HG03103 (cell line): ENCODE results near the gene AKAP7.
"Not testable (repeated sequence)": the region's sequence is repeated elsewhere in the genome, so short reads cannot be mapped to it uniquely, and the experiment has no call there.

ENCODE experiments used
- ATAC-seq: cut with Tn5 transposase; IDR thresholded peaks from one replicate; pipeline ENCODE4 v1.9.1; 2021; ENCODE audit warnings: low read depth; ENCODE audit not compliant: unreplicated experiment

The AKAP7 gene

GRCh38 chr6:131250122-131250521 is 114.9 kb downstream of the AKAP7 start:
- no peak for ATAC-seq

GRCh38 chr6:131250936-131251335 is 115.7 kb downstream of the AKAP7 start:
- ATAC-seq = no peak

GRCh38 chr6:131251590-131252199 is 116.4 kb downstream of the AKAP7 start:
- ATAC-seq = no peak

- no peak for ATAC-seq
Observed at GRCh38 chr6:131255434-131255833, 120.2 kb downstream of the AKAP7 start.

GRCh38 chr6:131255911-131256310 is 120.6 kb downstream of the AKAP7 start:
- ATAC-seq = no peak

GRCh38 chr6:131257104-131257503 is 121.8 kb downstream of the AKAP7 start:
- ATAC-seq = no peak

- no peak for ATAC-seq
Observed at GRCh38 chr6:131258010-131258652, 122.9 kb downstream of the AKAP7 start.

GRCh38 chr6:131258816-131259476 is 123.7 kb downstream of the AKAP7 start:
- ATAC-seq = no peak

- ATAC-seq = not testable (repeated sequence)
Observed at GRCh38 chr6:131260960-131261359, 125.7 kb downstream of the AKAP7 start.

- no peak for ATAC-seq
Observed at GRCh38 chr6:131262060-131262459, 126.8 kb downstream of the AKAP7 start.

GRCh38 chr6:131265939-131266338 is 130.7 kb downstream of the AKAP7 start:
- ATAC-seq = no peak

GRCh38 chr6:131268303-131268702 is 133.0 kb downstream of the AKAP7 start:
- ATAC-seq = no peak

GRCh38 chr6:131269565-131270391 is 134.5 kb downstream of the AKAP7 start:
- ATAC-seq = no peak

GRCh38 chr6:131270534-131270933 is 135.3 kb downstream of the AKAP7 start:
- ATAC-seq = no peak

GRCh38 chr6:131275273-131275672 is 140.0 kb downstream of the AKAP7 start:
- ATAC-seq = no peak

- no peak for ATAC-seq
Observed at GRCh38 chr6:131277591-131277990, 142.3 kb downstream of the AKAP7 start.

- ATAC-seq = no peak
Observed at GRCh38 chr6:131281471-131282270, 146.4 kb downstream of the AKAP7 start.

GRCh38 chr6:131282365-131282764 is 147.1 kb downstream of the AKAP7 start:
- no peak for ATAC-seq

- no peak for ATAC-seq
Observed at GRCh38 chr6:131283466-131284175, 148.4 kb downstream of the AKAP7 start.

- no peak for ATAC-seq
Observed at GRCh38 chr6:131285548-131285947, 150.3 kb downstream of the AKAP7 start.
